H1 (cell line): ENCODE data around the gene EPB41L4B.

Experiments used
- POLR2A ChIP-seq, 2 experiments: IDR thresholded peaks; 1 replicate in 1 of 2; 2 replicates in 1 of 2; pipeline ENCODE4 v1.6.1; 2011; ENCODE audit warnings: low read depth in 2 of 2, low read length in 2 of 2, mild to moderate bottlenecking in 2 of 2; ENCODE audit errors: control extremely low read depth in 1 of 2
- TF ChIP-seq, protein P1 (sequence below), 3 experiments: IDR thresholded peaks; 1 replicate in 2 of 3; 2 replicates in 1 of 3; pipeline versions ENCODE4 v1.5.1 to v1.6.1; 2011; ENCODE audit warnings: low read length in 3 of 3, mild to moderate bottlenecking in 3 of 3, inconsistent platforms in 2 of 3, low read depth in 1 of 3, moderate library complexity in 1 of 3; ENCODE audit not compliant: insufficient read depth in 1 of 3; ENCODE audit errors: control extremely low read depth in 1 of 3

DNA sequence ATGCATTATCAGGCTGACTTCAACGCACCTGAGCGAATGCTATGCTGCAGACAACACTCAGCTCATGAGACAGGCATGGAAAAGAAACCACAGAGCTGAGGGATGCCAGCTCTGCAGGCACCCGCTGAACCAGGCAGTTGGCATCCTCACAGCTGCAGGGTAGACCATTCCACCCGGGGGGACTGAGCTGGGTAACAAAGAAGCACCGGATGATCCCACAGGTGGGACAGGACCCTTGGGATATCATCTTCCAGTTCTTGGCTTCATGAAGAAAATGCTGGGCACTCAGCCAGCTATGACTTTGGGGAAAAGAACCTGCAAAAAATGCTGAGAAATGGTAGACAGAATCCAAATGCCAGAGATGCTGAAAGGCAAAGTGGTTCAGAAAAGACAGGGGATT is 9.6 kb downstream of the EPB41L4B start:
- no peak for TF ChIP-seq POLR2A (IDR thresholded peaks at IDR 0.05; ENCODE audit: control extremely low read depth in 1 of 2, low read depth in 2 of 2, low read length in 2 of 2)
- TF ChIP-seq, protein P1, sequence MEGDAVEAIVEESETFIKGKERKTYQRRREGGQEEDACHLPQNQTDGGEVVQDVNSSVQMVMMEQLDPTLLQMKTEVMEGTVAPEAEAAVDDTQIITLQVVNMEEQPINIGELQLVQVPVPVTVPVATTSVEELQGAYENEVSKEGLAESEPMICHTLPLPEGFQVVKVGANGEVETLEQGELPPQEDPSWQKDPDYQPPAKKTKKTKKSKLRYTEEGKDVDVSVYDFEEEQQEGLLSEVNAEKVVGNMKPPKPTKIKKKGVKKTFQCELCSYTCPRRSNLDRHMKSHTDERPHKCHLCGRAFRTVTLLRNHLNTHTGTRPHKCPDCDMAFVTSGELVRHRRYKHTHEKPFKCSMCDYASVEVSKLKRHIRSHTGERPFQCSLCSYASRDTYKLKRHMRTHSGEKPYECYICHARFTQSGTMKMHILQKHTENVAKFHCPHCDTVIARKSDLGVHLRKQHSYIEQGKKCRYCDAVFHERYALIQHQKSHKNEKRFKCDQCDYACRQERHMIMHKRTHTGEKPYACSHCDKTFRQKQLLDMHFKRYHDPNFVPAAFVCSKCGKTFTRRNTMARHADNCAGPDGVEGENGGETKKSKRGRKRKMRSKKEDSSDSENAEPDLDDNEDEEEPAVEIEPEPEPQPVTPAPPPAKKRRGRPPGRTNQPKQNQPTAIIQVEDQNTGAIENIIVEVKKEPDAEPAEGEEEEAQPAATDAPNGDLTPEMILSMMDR (IDR thresholded peaks at IDR 0.05; ENCODE audit: control extremely low read depth in 1 of 3, insufficient read depth in 1 of 3, low read depth in 1 of 3, low read length in 3 of 3), result no peak
